Activated CD4-positive, CD25-positive, alpha-beta regulatory T cell treated with anti-CD3 and anti-CD28 coated beads, Interleukin-2, amount 50 U/mL, for 24 hours (primary cell): ENCODE results near the gene MBNL2.

Source experiments
- ATAC-seq, 2 donors: fragments of 150-1000 bp; cut with Tn5 transposase; one replicate each; pipeline ENCODE4 v1.10.0; 2021; ENCODE audit warnings: mild to moderate bottlenecking in 1 of 2, moderate library complexity in 1 of 2

Gene MBNL2

DNA sequence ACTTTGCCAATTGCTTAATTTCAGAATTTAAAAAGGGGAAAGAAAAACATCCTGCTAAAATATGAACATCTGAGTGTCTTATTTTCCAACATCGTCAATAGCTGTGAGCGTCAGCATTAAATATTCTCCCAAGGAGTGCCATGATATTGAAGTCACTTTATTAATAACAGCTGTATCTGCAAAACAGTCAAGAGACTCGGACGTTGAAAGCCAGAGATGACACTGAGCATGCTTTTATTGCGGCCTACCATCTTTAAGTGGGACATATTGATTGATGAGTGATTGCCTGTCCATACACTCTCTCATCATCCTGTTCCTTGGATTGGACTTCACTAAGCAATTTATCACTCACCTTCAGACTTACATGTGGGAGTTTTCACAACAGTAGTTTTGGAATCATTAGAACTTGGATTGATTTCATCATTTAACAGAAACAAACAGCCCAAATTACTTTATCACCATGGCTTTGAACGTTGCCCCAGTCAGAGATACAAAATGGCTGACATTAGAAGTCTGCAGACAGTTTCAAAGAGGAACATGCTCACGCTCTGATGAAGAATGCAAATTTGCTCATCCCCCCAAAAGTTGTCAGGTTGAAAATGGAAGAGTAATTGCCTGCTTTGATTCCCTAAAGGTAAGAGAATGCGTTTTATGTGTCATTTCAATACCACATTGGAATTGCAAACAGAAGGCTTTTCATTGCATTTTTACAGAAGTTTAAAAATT is 53.8 kb downstream of the MBNL2 start:
- ATAC-seq: no peak

DNA sequence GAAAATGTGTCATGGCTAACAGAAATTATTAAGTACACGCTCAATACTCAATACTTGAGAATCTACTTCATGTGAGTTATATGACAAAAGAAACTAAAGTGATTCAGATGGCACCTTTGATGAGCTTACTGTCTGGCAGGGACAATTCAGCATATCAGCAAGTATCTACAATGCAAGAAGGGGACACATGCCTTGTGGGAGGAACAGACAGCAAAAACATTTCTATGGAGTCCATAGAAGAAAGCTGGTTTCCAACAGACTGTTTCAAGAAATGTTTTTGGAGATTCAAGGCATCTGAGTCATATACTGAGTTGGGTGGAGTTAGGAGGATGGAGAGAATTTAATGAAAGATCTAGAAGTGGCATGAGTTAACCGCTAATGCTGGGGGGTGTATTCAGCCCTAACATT is 54.7 kb downstream of the MBNL2 start:
- ATAC-seq: peak; percentile 68 to 84

DNA sequence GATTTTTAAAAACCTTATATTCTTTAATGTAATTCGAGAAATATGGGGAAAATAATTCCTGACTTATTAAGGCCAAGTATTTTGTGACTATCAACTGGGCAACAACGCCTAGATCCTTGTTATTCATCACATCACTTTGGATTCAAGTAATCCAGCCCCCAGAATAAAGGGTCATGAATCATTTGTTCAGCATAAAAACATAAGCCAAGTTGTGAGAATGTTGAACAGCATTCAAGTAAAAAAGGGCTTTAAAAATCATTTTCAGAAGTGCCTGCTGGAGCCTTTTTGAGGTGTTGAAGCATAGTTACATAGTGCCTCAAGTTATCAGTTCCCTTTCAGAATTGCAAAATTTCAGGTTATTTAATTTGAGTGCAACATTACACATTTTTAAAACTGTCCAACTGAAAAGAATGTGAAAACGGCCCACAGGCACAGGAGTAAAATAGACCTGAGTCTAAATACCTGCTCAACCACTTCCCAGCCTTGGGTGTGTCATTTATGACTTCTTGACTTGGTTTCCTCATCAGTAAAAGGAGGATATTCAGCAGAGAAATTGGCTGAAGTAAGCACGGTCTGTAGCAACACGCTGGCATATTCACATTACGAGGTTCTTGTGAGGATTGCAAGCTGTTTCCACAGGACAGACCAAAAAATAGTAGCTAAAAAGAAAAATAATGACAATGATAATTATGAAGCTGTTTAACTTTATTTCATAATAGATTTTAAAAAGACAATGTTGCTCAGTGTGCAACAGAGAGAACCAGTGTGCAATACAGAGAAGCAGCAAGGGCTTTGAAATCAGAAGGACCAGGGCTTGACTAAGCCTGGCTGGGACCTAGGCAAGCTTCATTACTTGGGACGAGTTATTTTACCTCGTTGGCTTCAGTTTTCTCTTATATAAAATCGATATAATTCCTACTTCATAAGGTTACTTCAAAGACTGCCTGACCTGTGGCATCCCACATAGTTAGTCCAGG is 56.6 kb downstream of the MBNL2 start:
- ATAC-seq: no peak

DNA sequence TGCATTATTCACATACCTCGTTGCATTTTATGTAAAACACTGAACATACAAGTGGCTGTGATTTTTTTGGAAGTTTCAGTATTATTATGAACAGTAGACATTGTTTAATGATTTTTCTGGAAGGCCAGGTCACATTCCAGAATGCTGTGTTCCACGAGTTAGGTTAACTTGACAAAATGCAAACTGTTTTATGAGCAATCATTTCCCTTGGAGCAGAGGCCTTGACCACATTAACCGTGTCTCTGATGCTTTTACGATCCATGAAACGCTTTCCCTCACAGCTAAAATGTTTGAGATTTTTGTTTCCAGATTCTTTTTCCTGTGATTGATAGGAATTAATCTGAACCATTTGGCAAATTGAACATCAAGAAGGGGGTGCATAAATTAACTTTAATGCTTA is 57.8 kb downstream of the MBNL2 start:
- ATAC-seq: no peak

DNA sequence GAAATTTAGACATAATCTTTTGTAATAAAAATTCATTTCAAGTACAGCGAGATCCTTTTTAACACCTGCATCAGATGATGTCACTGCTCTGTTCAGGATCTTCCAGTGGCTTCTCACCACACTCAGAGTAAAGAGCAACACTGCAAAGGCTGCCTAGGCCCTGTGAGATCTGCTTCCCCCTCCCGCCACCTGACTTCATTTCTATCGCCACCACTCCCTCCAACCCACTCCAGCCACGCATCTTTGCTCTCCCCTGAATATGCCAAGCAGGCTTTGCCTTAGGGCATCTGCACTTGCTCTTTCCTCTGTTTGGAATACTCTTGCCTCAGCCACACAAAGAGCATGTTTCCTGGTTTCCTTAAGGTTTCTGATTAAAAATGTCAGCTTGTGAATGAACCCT is 58.3 kb downstream of the MBNL2 start:
- no peak for ATAC-seq

DNA sequence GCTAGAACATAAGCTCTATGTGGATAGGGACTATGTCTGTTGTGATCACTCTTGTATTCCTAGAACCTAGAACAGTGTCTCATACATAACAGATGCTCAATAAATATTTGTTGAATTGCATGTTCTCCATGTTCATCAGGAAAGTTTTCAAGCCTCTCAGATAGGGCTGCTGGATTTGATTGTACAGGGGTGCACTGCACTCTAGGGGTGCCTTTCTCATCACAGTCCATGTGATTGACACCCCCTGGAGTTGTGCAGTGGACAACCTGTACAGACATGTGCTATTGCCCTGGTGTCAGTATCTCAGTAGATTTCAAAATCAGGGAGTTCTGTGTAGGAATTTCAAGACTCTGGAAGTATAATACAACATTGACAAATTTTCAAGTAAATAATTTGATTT is 58.9 kb downstream of the MBNL2 start:
- no peak for ATAC-seq

DNA sequence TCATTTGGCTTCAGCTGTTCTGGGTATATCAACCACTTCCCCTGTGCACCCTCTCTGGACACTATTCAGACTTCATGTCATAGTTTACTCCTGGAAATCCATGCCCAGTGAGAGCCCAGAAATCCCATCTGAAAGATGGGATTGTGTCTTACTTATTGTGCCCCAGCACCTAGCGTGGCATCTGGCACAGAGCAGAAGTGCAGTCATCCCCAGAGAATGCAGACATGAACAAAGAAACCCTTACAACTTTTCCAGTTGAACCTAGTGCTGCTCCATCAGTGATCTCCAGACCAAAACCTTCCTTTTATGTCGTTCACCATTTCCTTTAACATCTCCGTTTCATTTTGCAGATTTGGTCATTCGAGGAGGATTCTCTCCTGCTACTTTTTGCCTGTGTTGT is 60.6 kb downstream of the MBNL2 start:
- ATAC-seq: no peak

DNA sequence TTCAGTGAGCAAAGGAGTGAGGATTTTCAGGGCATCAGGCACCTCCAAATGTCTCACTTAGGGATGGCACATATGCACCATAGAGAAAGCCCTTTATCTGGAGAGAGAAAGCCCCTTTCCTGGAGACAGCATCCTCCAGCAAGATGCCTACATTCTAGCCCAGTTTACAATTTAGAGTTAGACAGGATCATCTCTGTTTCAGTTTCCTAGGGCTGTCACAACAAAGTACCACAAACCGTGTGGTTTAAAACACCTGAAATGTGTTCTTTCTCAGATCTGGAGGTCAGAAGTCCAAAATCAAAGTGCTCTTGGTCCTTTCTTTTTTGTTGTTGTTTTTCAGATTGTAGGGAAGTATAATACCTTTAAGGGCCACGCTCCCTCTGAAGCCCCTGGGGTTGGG is 61.8 kb downstream of the MBNL2 start:
- ATAC-seq: no peak

DNA sequence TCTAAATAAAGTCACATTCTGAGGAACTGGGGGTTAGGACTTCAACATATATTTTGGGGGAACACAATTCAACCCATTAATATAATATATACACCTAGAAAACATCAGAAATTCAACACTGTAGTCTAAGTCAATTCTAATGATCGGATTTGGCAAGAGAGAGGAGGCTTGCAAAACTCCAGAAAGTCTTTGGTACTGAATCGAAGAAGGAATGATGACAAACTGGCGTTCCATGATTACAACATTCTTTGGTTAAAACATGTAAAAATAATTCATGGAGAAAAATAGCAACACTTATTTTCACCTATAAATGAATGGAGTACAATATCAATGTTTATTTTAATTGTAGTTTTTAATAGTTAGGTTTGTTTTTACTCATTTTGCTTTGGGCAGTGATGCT is 62.4 kb downstream of the MBNL2 start:
- no peak for ATAC-seq

DNA sequence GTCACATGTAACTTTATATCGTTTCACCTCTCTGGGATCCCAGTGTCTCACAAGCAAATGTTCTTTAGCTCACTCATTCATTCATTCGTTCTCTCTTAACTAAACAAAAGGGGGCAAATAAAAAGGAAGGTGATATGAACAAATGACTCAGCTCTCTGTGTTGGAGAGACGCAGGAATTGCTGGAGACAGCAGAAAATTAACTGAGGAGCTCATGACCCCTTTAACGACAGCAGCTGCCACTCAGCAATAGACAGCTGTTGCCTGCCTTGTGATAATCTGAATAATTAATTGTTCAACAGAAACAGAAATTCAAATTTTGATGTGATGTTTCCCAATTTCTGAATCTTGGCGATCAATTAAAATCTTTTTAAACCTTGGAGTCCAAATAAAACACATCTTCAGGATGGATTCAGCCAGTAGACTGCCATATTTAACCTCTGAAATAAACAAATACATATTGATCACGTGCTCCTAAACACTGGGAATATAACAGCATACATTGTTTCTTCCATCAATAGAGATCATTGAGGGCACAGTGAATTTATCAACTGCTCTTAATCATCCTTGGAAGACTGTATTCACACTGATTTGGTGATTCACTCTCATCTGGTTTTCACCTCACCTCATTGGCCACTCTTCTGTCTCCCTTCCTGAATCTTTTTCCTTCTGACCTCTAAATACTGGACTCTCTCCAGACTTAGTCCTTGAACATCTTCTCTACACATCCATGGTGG is 63.3 kb downstream of the MBNL2 start:
- ATAC-seq: no peak

DNA sequence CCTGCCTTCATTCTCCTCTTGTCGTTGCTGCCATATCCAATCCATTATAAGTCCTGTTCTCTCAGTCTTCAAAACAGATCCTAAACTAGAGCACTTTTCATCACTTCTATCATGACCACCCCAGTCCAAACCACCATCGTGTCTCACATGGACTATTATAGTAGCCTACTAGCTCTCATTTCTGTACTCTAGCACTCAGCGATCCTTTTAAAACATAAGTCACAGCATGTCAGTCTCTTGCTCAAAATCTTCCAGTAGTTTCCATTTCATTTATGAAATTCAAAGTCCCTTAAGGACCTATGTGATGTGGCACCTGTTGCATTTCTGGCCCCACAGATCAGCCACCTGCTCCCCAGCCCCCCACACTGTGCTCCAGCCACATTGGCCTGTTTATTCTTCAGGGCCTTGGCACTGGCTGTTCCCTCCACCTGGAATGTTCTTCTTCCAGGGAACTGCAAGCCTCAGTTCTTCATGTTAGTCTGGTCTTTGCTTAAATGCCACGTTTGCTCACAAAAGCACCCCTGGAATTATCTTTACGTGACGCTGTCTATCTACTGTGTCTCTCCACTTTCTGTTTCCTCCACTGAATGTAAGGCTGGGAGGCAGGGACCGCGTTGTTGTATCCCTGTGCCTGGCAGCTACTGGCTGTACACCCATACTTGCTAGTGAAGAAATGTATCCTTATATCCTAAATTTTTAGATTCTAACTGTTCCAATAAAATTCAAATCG is 64.3 kb downstream of the MBNL2 start:
- no peak for ATAC-seq

DNA sequence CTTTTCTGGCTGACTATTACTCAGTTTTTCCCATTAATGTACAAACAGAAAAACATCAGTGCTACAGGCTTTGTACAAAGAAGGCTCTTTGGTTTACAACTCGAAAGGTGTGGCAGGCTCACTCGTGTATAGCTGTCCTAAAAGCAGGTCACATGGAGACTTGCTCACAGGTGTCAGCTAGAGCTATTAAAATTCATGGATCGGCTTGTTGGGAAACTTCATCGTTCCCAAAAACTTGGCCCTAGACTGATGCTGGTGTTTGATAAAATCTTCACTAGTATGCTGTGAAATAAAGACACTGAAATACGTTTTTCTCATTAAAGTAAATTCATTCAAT is 64.9 kb downstream of the MBNL2 start:
- ATAC-seq: no peak

DNA sequence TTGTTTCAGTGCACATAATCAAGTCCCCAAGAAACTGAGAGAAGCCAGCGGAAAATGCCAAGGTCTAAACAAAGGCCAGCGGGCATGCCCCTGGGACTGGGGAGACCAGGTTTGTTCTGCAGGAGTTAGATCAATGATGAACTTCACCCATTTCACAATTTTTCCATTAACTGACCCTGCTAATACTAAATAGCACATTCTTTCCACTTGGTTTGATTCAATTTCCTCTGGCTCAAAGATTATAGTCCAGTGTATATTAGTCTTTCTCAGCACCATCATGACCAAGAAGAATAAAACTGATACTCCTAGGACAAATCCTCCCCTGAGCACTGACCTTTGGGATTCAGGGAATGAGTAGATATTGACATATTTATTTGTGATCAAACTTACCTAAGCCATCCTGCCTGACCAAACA is 66.4 kb downstream of the MBNL2 start:
- ATAC-seq: no peak

DNA sequence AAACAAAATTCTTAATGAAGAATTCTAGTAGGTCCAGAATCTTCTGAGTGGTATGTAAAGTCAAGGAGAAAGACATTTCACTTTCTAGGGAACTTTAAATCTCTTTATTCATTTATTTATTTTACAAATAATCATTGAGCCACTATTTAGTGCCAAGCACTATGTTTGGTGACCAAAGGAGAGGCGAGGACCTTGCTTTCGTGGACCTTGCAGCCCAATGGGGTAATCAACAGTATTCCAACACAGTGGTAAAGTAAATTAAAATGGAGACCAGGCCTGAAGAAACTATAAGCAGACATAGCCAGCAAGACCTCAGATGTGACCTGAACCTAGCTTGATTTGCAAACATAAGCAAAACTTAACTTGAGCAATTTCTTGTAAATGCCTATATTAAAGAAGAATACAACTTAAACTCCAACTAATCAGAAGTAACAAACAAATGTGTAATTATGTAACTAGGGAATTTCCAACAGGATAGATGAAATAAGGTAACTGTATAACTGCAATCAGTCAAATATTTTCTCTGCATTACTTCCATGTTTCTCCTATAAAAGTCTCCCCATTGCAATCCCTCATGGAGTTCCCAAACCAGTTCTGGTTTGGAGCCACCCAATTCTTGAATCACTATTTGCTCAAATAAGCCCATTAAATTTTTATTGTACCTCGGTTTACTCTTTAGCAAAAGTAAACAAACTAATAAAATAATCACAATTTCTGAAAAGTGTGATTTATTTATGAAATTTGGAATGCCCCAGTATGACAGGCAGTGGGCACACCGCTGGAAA is 67.6 kb downstream of the MBNL2 start:
- ATAC-seq: no peak

DNA sequence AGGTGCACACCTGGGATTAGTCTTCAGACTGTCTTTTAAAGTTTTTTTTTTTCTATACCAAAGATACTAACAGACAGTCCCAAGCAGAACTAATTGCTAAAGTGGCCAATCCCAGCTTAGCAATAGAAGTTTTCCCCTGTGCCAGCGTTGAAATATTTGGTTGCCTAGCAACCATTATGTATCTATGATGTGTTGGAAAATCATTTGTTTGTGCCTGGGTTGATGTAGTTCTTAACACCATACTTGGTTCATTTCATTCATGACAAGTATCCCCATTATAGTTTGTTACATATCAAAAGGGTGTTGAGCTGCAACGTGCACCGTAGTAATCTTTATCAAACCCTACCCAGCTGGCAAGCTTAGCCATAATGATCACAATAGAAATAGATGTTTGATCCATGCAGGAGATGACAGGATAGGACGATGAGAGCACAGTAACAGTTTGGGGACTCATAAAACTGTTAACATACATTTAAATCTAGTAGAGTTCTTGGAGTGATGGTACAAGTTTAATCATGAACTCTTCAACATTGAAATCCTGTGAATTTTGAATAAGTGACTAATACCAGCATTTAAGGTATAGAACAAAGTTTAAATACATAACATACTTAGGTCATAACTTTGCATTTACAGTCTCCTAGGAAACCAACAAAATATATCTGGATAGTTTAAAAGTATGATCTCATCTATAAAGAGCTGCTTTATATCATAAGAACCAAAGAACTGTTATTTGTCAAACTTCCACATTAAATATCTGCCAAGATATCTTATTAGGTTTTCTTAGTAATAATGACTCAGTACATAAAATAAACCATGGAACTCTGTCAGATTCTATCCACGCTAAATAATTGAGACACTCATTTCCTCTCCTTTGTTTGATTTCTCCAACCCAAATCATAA is 73.4 kb downstream of the MBNL2 start:
- ATAC-seq: peak in 1 of 2 donors; percentile 17

DNA sequence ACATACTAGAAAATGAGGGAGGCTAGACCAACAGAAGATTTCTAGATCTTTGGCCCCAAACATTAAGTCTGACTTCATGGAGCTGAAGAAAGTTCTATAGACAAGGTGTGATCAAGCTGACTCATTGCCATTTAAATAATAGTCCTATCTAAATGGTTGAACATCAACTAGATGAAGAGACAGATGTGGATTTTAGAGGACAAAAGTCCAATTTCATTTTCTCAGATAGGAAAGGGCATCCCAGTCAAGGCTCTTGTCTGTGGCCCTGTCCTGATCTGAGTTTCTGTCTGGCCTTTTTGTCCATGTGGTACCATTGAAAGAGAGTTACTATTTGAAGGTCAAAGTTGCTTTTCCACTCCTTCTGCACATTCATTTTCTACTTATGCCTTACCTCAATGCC is 74.6 kb downstream of the MBNL2 start:
- no peak for ATAC-seq

DNA sequence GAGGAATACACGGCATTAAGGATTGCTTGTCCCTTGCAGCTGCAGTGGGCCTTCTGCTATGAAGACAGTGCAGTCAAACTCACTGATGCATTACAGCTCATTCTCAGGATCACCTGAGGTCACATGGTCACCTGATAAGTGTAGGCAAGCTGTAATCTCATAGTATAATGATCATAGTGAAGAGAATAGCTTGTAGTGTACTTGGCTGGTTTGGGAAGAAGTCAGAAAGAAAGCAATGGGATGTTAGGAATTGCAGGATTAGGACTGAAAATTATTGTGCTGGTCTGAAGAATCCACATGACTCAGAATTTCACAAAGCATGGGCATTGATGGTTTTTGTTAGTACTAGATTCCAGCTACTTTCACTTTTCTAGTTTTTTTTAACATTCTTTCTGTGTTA is 76.7 kb downstream of the MBNL2 start:
- ATAC-seq: no peak

DNA sequence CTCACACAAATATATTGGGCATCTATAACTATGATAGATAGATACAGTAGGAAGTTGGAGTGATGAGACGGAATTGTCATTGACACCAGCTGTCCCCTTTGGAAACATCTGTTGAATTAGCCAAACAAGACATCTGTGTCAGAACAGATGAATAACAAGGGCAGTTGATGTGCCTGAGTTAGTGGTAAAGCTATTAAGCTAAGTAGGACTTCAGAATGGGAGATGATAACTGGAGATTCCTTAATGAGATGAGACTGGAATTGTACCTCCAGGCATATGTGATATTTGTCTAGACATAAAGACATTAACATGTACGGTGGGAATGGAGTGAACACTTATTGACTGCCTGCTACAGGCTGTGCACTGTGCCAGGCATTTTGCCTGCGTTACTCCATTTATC is 78.7 kb downstream of the MBNL2 start:
- ATAC-seq: no peak

DNA sequence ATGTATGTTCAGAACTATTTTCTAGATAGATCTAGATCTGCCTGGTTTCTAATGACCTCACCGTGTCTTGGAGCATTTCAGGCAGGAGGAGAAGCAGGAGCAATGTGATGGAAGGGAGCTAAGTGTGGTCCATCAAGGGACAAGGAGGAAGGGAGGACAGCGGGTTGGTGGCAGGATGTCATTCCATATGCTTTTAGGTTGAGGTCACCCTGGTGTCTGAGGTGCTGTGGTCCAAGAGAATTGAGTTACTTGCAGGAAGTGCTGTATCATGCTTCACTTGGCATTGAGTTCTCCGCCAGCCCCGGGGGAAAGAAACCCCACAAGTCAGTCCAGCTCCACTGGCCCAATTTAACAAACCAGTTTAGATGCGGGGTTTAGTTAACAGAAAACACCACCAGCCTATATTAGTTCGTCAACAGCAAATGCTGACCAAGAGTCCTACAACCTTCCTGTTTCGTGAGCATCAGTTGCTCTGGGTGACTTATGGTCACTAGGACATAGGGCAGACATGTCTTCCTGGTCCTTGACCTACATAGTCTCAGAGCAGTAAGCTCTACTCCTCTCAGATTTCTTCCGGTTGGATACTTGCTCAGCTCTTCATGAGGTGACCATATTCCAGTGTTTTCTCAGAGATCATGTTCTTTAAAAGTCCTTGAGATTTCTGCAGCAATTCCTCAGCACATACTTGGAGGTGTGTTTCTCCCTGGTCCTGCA is 79.4 kb downstream of the MBNL2 start:
- ATAC-seq: no peak

DNA sequence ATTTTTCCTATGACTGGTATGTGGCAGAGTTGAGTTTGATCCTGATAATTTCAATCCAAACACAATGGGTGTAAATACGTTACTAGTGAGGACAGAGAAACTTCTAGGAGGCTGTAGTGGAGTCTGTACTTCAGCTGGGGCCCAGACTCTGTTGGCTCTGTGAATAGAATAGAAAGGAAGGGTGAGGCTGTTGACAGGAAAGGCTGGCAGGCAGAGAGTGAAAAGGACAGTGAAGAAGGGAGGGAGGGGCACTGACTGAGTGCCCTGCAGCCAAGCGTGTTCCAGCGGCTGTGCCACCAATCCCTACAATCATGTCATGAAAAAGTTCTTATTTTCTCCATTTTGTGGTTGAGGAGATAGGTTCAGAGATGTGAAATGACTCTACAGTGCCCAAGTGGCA is 80.5 kb downstream of the MBNL2 start:
- no peak for ATAC-seq
